HG02610 (cell line): Measurements from ENCODE around the gene RSPH10B2.
"Not testable (repeated sequence)": the region's sequence is repeated elsewhere in the genome, so short reads cannot be mapped to it uniquely, and the experiment has no call there.

Source experiments
- ATAC-seq: cut with Tn5 transposase; IDR thresholded peaks from one replicate; pipeline ENCODE4 v1.9.1; 2021; ENCODE audit warnings: mild to moderate bottlenecking, moderate library complexity; ENCODE audit not compliant: unreplicated experiment

Gene RSPH10B2

GRCh38 chr7:6753964-6754363 lies at the start of gene RSPH10B2:
TSS of gene RSPH10B2 (plus strand) at chr7:6754103. CDS start at chr7:6757678, 3,575 bp downstream.
- not testable (repeated sequence) for ATAC-seq

GRCh38 chr7:6705959-6706665 lies 47.8 kb upstream of the RSPH10B2 start:
- ATAC-seq: peak; percentile 21

GRCh38 chr7:6706666-6707407 lies 47.1 kb upstream of the RSPH10B2 start, which contains the start of gene ZNF12:
TSS of gene ZNF12 (minus strand) at chr7:6706947. CDS start at chr7:6705173, 1,774 bp downstream.
- peak; percentile 90 for ATAC-seq

- no peak for ATAC-seq
Observed at GRCh38 chr7:6708304-6708703, 45.6 kb upstream of the RSPH10B2 start.

- ATAC-seq: no peak
Observed at GRCh38 chr7:6709808-6710207, 44.1 kb upstream of the RSPH10B2 start.

- ATAC-seq: no peak
Observed at GRCh38 chr7:6714360-6714759, 39.5 kb upstream of the RSPH10B2 start.

GRCh38 chr7:6715898-6716297 lies 38.0 kb upstream of the RSPH10B2 start:
- ATAC-seq: not testable (repeated sequence)

- ATAC-seq: no peak
Observed at GRCh38 chr7:6718124-6718523, 35.8 kb upstream of the RSPH10B2 start.

- ATAC-seq: not testable (repeated sequence)
Observed at GRCh38 chr7:6724351-6724750, 29.6 kb upstream of the RSPH10B2 start.

- peak; percentile 73 for ATAC-seq
Observed at GRCh38 chr7:6725003-6725402, 28.9 kb upstream of the RSPH10B2 start.

GRCh38 chr7:6726341-6726740 lies 27.6 kb upstream of the RSPH10B2 start:
- ATAC-seq: not testable (repeated sequence)

GRCh38 chr7:6727663-6728062 lies 26.2 kb upstream of the RSPH10B2 start:
- ATAC-seq: no peak

GRCh38 chr7:6728893-6729491 lies 24.9 kb upstream of the RSPH10B2 start:
- ATAC-seq: not testable (repeated sequence)

GRCh38 chr7:6729492-6730342 lies 24.2 kb upstream of the RSPH10B2 start:
- ATAC-seq: peak; percentile 84

- ATAC-seq: no peak
Observed at GRCh38 chr7:6730343-6730633, 23.6 kb upstream of the RSPH10B2 start.

GRCh38 chr7:6738415-6738814 lies 15.5 kb upstream of the RSPH10B2 start:
- not testable (repeated sequence) for ATAC-seq

GRCh38 chr7:6744410-6745100 lies 9.3 kb upstream of the RSPH10B2 start:
- ATAC-seq: not testable (repeated sequence)

GRCh38 chr7:6749335-6749734 lies 4.6 kb upstream of the RSPH10B2 start:
- not testable (repeated sequence) for ATAC-seq

- ATAC-seq: not testable (repeated sequence)
Observed at GRCh38 chr7:6750173-6750572, 3.7 kb upstream of the RSPH10B2 start.

- not testable (repeated sequence) for ATAC-seq
Observed at GRCh38 chr7:6761186-6761585, 7.3 kb downstream of the RSPH10B2 start.
